AG09309 (cell line): ENCODE data around the gene CD300LG.

Experiments
- DNase-seq: peaks from one replicate; pipeline ENCODE4 v3.0.0-alpha.2; 2010; ENCODE audit warnings: low read depth
- H3K4me3 ChIP-seq: 2 replicates; pipeline ENCODE4 v1.5.1; 2011; ENCODE audit warnings: mild to moderate bottlenecking, low read depth, low read length, moderate library complexity; ENCODE audit not compliant: control insufficient read depth
- CTCF ChIP-seq: IDR thresholded peaks from 2 replicates; pipeline ENCODE4 v1.5.1; 2011; ENCODE audit warnings: mild to moderate bottlenecking, low read depth, low read length, inconsistent platforms; ENCODE audit not compliant: insufficient read depth, control insufficient read depth; ENCODE audit errors: missing control alignments

CD300LG gene

GRCh38 chr17:43822570-43823190, 24.3 kb upstream of the CD300LG start:
- no peak overlapping the region for H3K4me3 ChIP-seq
- DNase-seq, result no peak
- no peak for TF ChIP-seq CTCF

GRCh38 chr17:43823350-43824084, 23.5 kb upstream of the CD300LG start:
- no peak for DNase-seq
- H3K4me3 ChIP-seq, result no peak overlapping the region
- TF ChIP-seq CTCF, result no peak

DNA sequence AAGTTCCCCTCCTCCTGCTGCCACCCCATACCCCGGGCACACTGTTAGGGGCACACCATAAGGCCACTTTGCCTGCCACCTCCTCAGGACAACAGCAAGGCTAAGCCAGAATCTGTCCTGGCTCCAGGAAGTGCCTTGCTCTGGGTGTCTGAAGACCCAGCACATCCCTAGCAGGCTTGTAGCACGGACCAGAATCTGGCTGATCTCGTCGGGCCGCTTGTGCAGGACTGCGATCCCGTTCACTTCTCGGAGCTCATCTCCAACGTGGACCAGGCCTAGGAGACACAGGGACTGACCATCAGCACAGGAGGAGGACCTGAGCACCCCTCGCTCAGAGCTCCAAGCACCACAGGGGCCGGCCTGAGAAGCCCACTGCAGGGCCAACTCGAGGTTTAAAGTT, 21.4 kb upstream of the CD300LG start:
- no peak for TF ChIP-seq CTCF
- no peak for DNase-seq
- H3K4me3 ChIP-seq, result no peak overlapping the region

GRCh38 chr17:43826206-43826605, 20.8 kb upstream of the CD300LG start:
- no peak for TF ChIP-seq CTCF
- no peak for DNase-seq

DNA sequence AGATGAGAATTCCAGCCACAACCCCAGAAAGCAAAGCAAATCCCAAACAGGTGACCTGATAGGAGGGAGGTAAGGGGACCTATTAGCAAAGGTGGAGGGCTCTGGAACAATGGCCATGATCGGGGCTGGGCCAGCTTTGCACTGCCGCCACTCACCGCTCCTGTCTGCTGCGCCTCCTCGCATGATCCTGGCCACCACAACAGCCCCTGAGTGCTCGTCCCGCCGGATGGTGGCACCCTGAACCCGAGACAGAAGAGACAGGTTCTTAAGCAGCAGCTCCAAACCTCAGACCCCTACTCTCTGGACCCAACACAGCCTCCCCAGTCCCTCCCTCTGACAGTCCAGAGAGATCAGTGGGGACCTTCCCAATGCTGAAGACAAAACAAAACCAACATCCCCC, 19.4 kb upstream of the CD300LG start:
- DNase-seq, result no peak
- no peak for TF ChIP-seq CTCF

More at GRCh38 chr17:43826206-43826605, 20.8 kb upstream of the CD300LG start:
- no peak overlapping the region for H3K4me3 ChIP-seq

DNA sequence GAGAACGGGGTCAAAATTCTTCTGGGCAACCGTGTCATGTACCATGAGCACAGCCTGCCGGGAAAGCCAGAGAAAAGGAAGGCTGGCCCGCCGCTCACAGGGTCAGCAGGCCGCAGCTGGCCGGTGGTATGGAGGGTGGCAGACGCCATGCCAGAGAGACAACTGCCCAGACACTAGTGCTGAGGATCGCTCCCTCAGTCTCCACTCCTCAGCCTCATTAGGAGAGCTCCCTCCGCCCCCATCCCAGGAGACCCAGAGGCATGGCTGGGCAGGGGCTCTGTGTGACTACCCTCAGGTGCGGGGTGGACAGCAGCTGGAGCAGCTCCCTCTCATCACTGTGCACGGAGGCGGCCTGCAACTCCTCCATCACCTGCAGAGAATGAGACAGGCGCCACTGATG, 17.2 kb upstream of the CD300LG start:
- no peak overlapping the region for H3K4me3 ChIP-seq
- DNase-seq, result no peak
- TF ChIP-seq CTCF, result no peak

More for the DNA sequence above, 19.4 kb upstream of the CD300LG start:
- H3K4me3 ChIP-seq, result no peak overlapping the region
